MM.1S (cell line): Measurements from ENCODE around the gene NRXN3.

Experiments
- DNase-seq: peaks from one replicate; pipeline ENCODE4 v3.0.0-alpha.2; 2015
- H2AFZ ChIP-seq: fragments of 300-600 bp; sonication (generic); 2 replicates; pipeline ENCODE4 v1.6.0; 2016; ENCODE audit warnings: antibody characterized with exemption, low read length
- H3F3A ChIP-seq: fragments of 300-600 bp; sonication (generic); 2 replicates; pipeline ENCODE4 v1.6.1; 2016; ENCODE audit warnings: mild to moderate bottlenecking, antibody characterized with exemption, low read length, moderate library complexity, mixed read lengths; ENCODE audit not compliant: insufficient read depth
- H3K27ac ChIP-seq: fragments of 300-600 bp; sonication (generic); 2 replicates; pipeline ENCODE4 v1.5.1; 2016; ENCODE audit warnings: mild to moderate bottlenecking, low read length
- H3K27me3 ChIP-seq: fragments of 300-600 bp; sonication (generic); replicated peaks from 2 replicates; pipeline ENCODE4 v1.6.0; 2016; ENCODE audit warnings: low read length; ENCODE audit not compliant: insufficient read depth
- H3K36me3 ChIP-seq: fragments of 300-600 bp; sonication (generic); replicated peaks from 2 replicates; pipeline ENCODE4 v1.6.1; 2016; ENCODE audit warnings: mild to moderate bottlenecking, low read length, mixed read lengths; ENCODE audit not compliant: insufficient read depth
- H3K4me1 ChIP-seq: fragments of 300-600 bp; sonication (generic); 2 replicates; pipeline ENCODE4 v1.6.1; 2016; ENCODE audit warnings: low read length, mixed read lengths
- H3K4me2 ChIP-seq: fragments of 300-600 bp; sonication (generic); 2 replicates; pipeline ENCODE4 v1.6.0; 2016; ENCODE audit warnings: low read depth, low read length
- H3K4me3 ChIP-seq: fragments of 300-600 bp; sonication (generic); 2 replicates; pipeline ENCODE4 v1.5.1; 2016; ENCODE audit warnings: low read length, mixed read lengths
- H3K79me2 ChIP-seq: fragments of 300-600 bp; sonication (generic); 2 replicates; pipeline ENCODE4 v1.6.1; 2016; ENCODE audit warnings: mixed run types, low read length, mixed read lengths
- H3K9ac ChIP-seq: fragments of 300-600 bp; sonication (generic); 2 replicates; pipeline ENCODE4 v1.6.1; 2016; ENCODE audit warnings: low read length, mixed read lengths
- H3K9me2 ChIP-seq: fragments of 300-600 bp; sonication (generic); replicated peaks from 2 replicates; pipeline ENCODE4 v1.6.1; 2016; ENCODE audit warnings: mild to moderate bottlenecking, low read length, mixed read lengths; ENCODE audit not compliant: insufficient read depth
- H3K9me3 ChIP-seq: fragments of 300-600 bp; sonication (generic); replicated peaks from 2 replicates; pipeline ENCODE4 v1.6.1; 2016; ENCODE audit warnings: mild to moderate bottlenecking, low read length, mixed read lengths; ENCODE audit not compliant: insufficient read depth
- H4K20me1 ChIP-seq: fragments of 300-600 bp; sonication (generic); 2 replicates; pipeline ENCODE4 v1.6.1; 2016; ENCODE audit warnings: mild to moderate bottlenecking, low read length, moderate library complexity, mixed read lengths; ENCODE audit not compliant: insufficient read depth
- CTCF ChIP-seq: fragments of 300-600 bp; sonication (generic); IDR thresholded peaks from 2 replicates; pipeline ENCODE4 v1.5.1; 2016; ENCODE audit warnings: antibody characterized with exemption, low read length, mixed read lengths
- EZH2 ChIP-seq: fragments of 300-600 bp; sonication (generic); optimal IDR thresholded peaks from 2 replicates; pipeline ENCODE3; 2017; ENCODE audit warnings: low read depth, mild to moderate bottlenecking, antibody characterized with exemption, low read length, mixed read lengths
- EZH2phosphoT487 ChIP-seq: fragments of 300-600 bp; sonication (generic); IDR thresholded peaks from 2 replicates; pipeline ENCODE4 v1.6.1; 2018; ENCODE audit warnings: antibody characterized with exemption, low read length

NRXN3 gene

GRCh38 chr14:78610994-78611393 is 440.8 kb downstream of the NRXN3 start:
- no peaks in the 10 kb centered on the region for H3K9me2 ChIP-seq
- no peak for TF ChIP-seq CTCF
- TF ChIP-seq EZH2phosphoT487: no peak
- no peak for TF ChIP-seq EZH2
- no peaks in the 10 kb centered on the region for H3K36me3 ChIP-seq
- no peak overlapping the region for H3K4me2 ChIP-seq
- no peaks in the 10 kb centered on the region for H3K9me3 ChIP-seq
- no peaks in the 10 kb centered on the region for H3K4me1 ChIP-seq
- H2AFZ ChIP-seq: no peak overlapping the region
- no peaks in the 10 kb centered on the region for H3K79me2 ChIP-seq
- no peaks in the 10 kb centered on the region for H4K20me1 ChIP-seq
- DNase-seq: no peak
- H3F3A ChIP-seq: no peaks in the 10 kb centered on the region
- no peak overlapping the region for H3K27ac ChIP-seq
- no peaks in the 10 kb centered on the region for H3K27me3 ChIP-seq
- no peak overlapping the region for H3K4me3 ChIP-seq
- H3K9ac ChIP-seq: no peak overlapping the region

GRCh38 chr14:78611796-78612571 is 441.8 kb downstream of the NRXN3 start:
- H3K4me3 ChIP-seq: no peak overlapping the region
- no peaks in the 10 kb centered on the region for H3K79me2 ChIP-seq
- no peak overlapping the region for H3K4me2 ChIP-seq
- H3K27ac ChIP-seq: no peak overlapping the region
- no peaks in the 10 kb centered on the region for H3K27me3 ChIP-seq
- H2AFZ ChIP-seq: no peak overlapping the region
- H3K9me3 ChIP-seq: no peaks in the 10 kb centered on the region
- H3F3A ChIP-seq: no peaks in the 10 kb centered on the region
- H3K4me1 ChIP-seq: no peaks in the 10 kb centered on the region
- TF ChIP-seq EZH2phosphoT487 (no peak), CTCF (no peak), EZH2 (no peak)
- no peak for DNase-seq
- no peaks in the 10 kb centered on the region for H3K36me3 ChIP-seq
- H3K9ac ChIP-seq: no peak overlapping the region
- H3K9me2 ChIP-seq: no peaks in the 10 kb centered on the region
- H4K20me1 ChIP-seq: no peaks in the 10 kb centered on the region

- Histone ChIP-seq H3K9me3 (no peaks in the 10 kb centered on the region), H3K79me2 (no peaks in the 10 kb centered on the region), H3F3A (no peaks in the 10 kb centered on the region), H4K20me1 (no peaks in the 10 kb centered on the region), H3K9ac (no peak overlapping the region), H2AFZ (no peak overlapping the region), H3K4me2 (no peak overlapping the region), H3K4me1 (no peaks in the 10 kb centered on the region), H3K27ac (no peak overlapping the region), H3K9me2 (no peaks in the 10 kb centered on the region), H3K36me3 (no peaks in the 10 kb centered on the region), H3K4me3 (no peak overlapping the region), H3K27me3 (no peaks in the 10 kb centered on the region)
- DNase-seq: no peak
- TF ChIP-seq EZH2: no peak
- no peak for TF ChIP-seq CTCF
- no peak for TF ChIP-seq EZH2phosphoT487
Measured at GRCh38 chr14:78612666-78613065, 442.5 kb downstream of the NRXN3 start.
